HCT116 (cell line): ENCODE measurements around the gene SCN3B.

Source experiments
- ATF3 ChIP-seq: IDR thresholded peaks from 2 replicates; pipeline ENCODE4 v1.6.1; 2012
- CBX3 ChIP-seq: IDR thresholded peaks from 2 replicates; pipeline ENCODE4 v1.6.1; 2012; ENCODE audit warnings: low read depth
- CTCF ChIP-seq, 3 experiments: fragments of 200-600 bp in 1 of 3; sonication (generic) in 1 of 3; IDR thresholded peaks in 2 of 3; conservative IDR thresholded peaks in 1 of 3; 2 replicates each; pipeline ENCODE4 v1.5.1; 2012 to 2017; ENCODE audit warnings: low read depth in 2 of 3, low read length in 2 of 3, antibody characterized with exemption in 1 of 3, borderline replicate concordance in 1 of 3, control low read depth in 1 of 3, mild to moderate bottlenecking in 1 of 3, mixed read lengths in 1 of 3, mixed run types in 1 of 3, moderate library complexity in 1 of 3; ENCODE audit not compliant: insufficient read depth in 1 of 3
- EGR1 ChIP-seq: IDR thresholded peaks from 2 replicates; pipeline ENCODE4 v1.6.1; 2012; ENCODE audit warnings: low read depth
- EZH2 ChIP-seq: fragments of 200-600 bp; sonication (generic); IDR thresholded peaks from 2 replicates; pipeline ENCODE4 v1.6.1; 2017; ENCODE audit warnings: antibody characterized with exemption, mixed run types
- EZH2phosphoT487 ChIP-seq: fragments of 200-600 bp; IDR thresholded peaks from 2 replicates; pipeline ENCODE4 v1.6.1; 2018; ENCODE audit warnings: antibody characterized with exemption, borderline replicate concordance
- MAX ChIP-seq: IDR thresholded peaks from 2 replicates; pipeline ENCODE4 v1.6.1; 2012
- POLR2A ChIP-seq: IDR thresholded peaks from 2 replicates; pipeline ENCODE4 v1.7.0; 2011; ENCODE audit warnings: borderline replicate concordance; ENCODE audit not compliant: insufficient read depth, insufficient read length; ENCODE audit errors: extremely low read depth
- POLR2AphosphoS5 ChIP-seq: IDR thresholded peaks from 2 replicates; pipeline ENCODE4 v1.6.1; 2011; ENCODE audit warnings: mild to moderate bottlenecking, low read depth, low read length, moderate library complexity
- RAD21 ChIP-seq: IDR thresholded peaks from 2 replicates; pipeline ENCODE4 v1.6.1; 2012; ENCODE audit warnings: low read depth, mild to moderate bottlenecking
- TCF7L2 ChIP-seq: IDR thresholded peaks from 2 replicates; pipeline ENCODE4 v1.7.0; 2011; ENCODE audit warnings: borderline replicate concordance, inconsistent platforms; ENCODE audit not compliant: insufficient read depth, insufficient read length; ENCODE audit errors: extremely low read depth
- YY1 ChIP-seq: IDR thresholded peaks from 2 replicates; pipeline ENCODE4 v1.6.1; 2011; ENCODE audit warnings: low read length, low read depth, moderate library complexity, mild to moderate bottlenecking; ENCODE audit not compliant: insufficient replicate concordance; ENCODE audit errors: extremely low read depth
- ZBTB33 ChIP-seq: IDR thresholded peaks from 2 replicates; pipeline ENCODE4 v1.6.1; 2011; ENCODE audit warnings: mild to moderate bottlenecking, low read length, moderate library complexity; ENCODE audit not compliant: insufficient replicate concordance; ENCODE audit errors: extremely low read depth

GRCh38 chr11:123640029-123640428 is 14.4 kb downstream of the SCN3B start:
- TF ChIP-seq EZH2phosphoT487, result no peak
- no peak for TF ChIP-seq CTCF (IDR thresholded peaks at IDR 0.05 in 2 of 3, conservative IDR thresholded peaks at IDR 0.05 in 1 of 3; ENCODE audit: borderline replicate concordance in 1 of 3, insufficient read depth in 1 of 3, low read depth in 2 of 3, low read length in 2 of 3)
- TF ChIP-seq TCF7L2, result no peak
- TF ChIP-seq POLR2AphosphoS5, result no peak
- no peak for TF ChIP-seq ZBTB33
- no peak for TF ChIP-seq EZH2
- TF ChIP-seq CBX3, result no peak
- no peak for TF ChIP-seq MAX
- no peak for TF ChIP-seq POLR2A
- TF ChIP-seq EGR1, result no peak
- TF ChIP-seq RAD21, result no peak
- no peak for TF ChIP-seq ATF3
- no peak for TF ChIP-seq YY1
